IMR-90 (cell line): ENCODE data around the gene AP5B1. TPM values are rescaled to one million over a fixed set of nuclear protein-coding genes. Genes with fewer than 3 reads are reported as not detected.

ENCODE experiments used
- ATAC-seq: fragments of 200-7000 bp; cut with Tn5 transposase; 2 replicates; pipeline ENCODE4 v1.9.1; 2020; ENCODE audit warnings: low read depth, mild to moderate bottlenecking, moderate library complexity
- BruUV-seq: library from RNA; stranded (reverse); fragments of 400-500 nt; replicated peaks from 2 replicates; lab custom pipeline; 2021; lab: Mats Ljungman, UMichigan
- CTCF ChIA-PET: fragments of 300-600 bp; formaldehyde crosslinking; extraction: SDS; loops from one replicate; lab custom pipeline; 2021; ENCODE audit warnings: antibody characterized with exemption; lab: Yijun Ruan, JAX
- POLR2A ChIA-PET: fragments of 300-600 bp; sonication (Branson Sonifier 250); formaldehyde crosslinking; loops from one replicate; lab custom pipeline; 2022; ENCODE audit warnings: antibody characterized with exemption; ENCODE audit not compliant: unreplicated experiment; lab: Charles Lee
- DNase-seq: peaks from one replicate; pipeline ENCODE4 v3.0.0; 2013
- H2AFZ ChIP-seq: replicated peaks from 2 replicates; pipeline ENCODE3; 2013; ENCODE audit warnings: low read length, mild to moderate bottlenecking; ENCODE audit not compliant: poor library complexity
- H2AK5ac ChIP-seq: 2 replicates; pipeline ENCODE4 v1.6.1; 2013; ENCODE audit warnings: low read depth, low read length, inconsistent platforms
- H2AK9ac ChIP-seq: replicated peaks from 2 replicates; pipeline ENCODE3; 2013; ENCODE audit warnings: mild to moderate bottlenecking, low read depth, low read length, moderate library complexity; ENCODE audit not compliant: poor library complexity
- H2BK120ac ChIP-seq: 2 replicates; pipeline ENCODE4 v1.6.1; 2013; ENCODE audit warnings: low read depth, low read length, inconsistent platforms
- H2BK15ac ChIP-seq: 3 replicates; pipeline ENCODE4 v1.6.1; 2013; ENCODE audit warnings: low read depth, low read length, inconsistent platforms
- H2BK20ac ChIP-seq: 2 replicates; pipeline ENCODE4 v1.6.1; 2013; ENCODE audit warnings: low read depth, mild to moderate bottlenecking, inconsistent platforms, low read length, moderate library complexity
- H2BK5ac ChIP-seq: 2 replicates; pipeline ENCODE4 v1.6.1; 2013; ENCODE audit warnings: mild to moderate bottlenecking, low read depth, low read length, inconsistent platforms; ENCODE audit not compliant: poor library complexity, severe bottlenecking
- H3K14ac ChIP-seq: replicated peaks from 2 replicates; pipeline ENCODE4 v1.6.1; 2013; ENCODE audit warnings: low read depth, low read length, inconsistent platforms
- H3K18ac ChIP-seq: 2 replicates; pipeline ENCODE4 v1.6.1; 2013; ENCODE audit warnings: low read depth, low read length, control low read depth
- H3K23ac ChIP-seq: 2 replicates; pipeline ENCODE4 v1.6.1; 2013; ENCODE audit warnings: low read depth, low read length, inconsistent platforms
- H3K27ac ChIP-seq: 2 replicates; pipeline ENCODE4 v1.5.1; 2013; ENCODE audit warnings: mild to moderate bottlenecking, control low read depth, low read length; ENCODE audit not compliant: insufficient read depth
- H3K27me3 ChIP-seq: 2 replicates; pipeline ENCODE4 v1.6.1; 2013; ENCODE audit warnings: low read length; ENCODE audit not compliant: control insufficient read depth, insufficient read depth
- H3K36me3 ChIP-seq: 2 replicates; pipeline ENCODE4 v1.6.1; 2013; ENCODE audit warnings: low read length, mixed read lengths; ENCODE audit not compliant: control insufficient read depth, insufficient read depth
- H3K4ac ChIP-seq: 2 replicates; pipeline ENCODE4 v1.6.1; 2013; ENCODE audit warnings: low read depth, low read length, inconsistent platforms
- H3K4me1 ChIP-seq: 2 replicates; pipeline ENCODE4 v1.6.1; 2013; ENCODE audit warnings: low read length, mixed read lengths; ENCODE audit not compliant: control insufficient read depth, insufficient read depth
- H3K4me2 ChIP-seq: 2 replicates; pipeline ENCODE4 v1.6.1; 2013; ENCODE audit warnings: low read depth, mild to moderate bottlenecking, control low read depth, low read length, moderate library complexity
- H3K4me3 ChIP-seq: 2 replicates; pipeline ENCODE4 v1.5.1; 2013; ENCODE audit warnings: low read depth, mild to moderate bottlenecking, control low read depth, low read length, moderate library complexity; ENCODE audit not compliant: insufficient read depth
- H3K56ac ChIP-seq: 2 replicates; pipeline ENCODE4 v1.6.1; 2013; ENCODE audit warnings: low read length, inconsistent platforms; ENCODE audit not compliant: insufficient read depth; ENCODE audit errors: extremely low read depth
- H3K79me1 ChIP-seq, 2 experiments: 2 replicates each; pipeline ENCODE4 v1.6.1; 2013; ENCODE audit warnings: low read length in 2 of 2, inconsistent platforms in 1 of 2, low read depth in 1 of 2
- H3K9ac ChIP-seq: 2 replicates; pipeline ENCODE4 v1.6.1; 2013; ENCODE audit warnings: low read depth, low read length, control low read depth
- H3K9me1 ChIP-seq: 2 replicates; pipeline ENCODE4 v1.6.1; 2013; ENCODE audit warnings: low read length, inconsistent platforms; ENCODE audit not compliant: insufficient read depth
- H3K9me3 ChIP-seq: 2 replicates; pipeline ENCODE4 v1.6.1; 2013; ENCODE audit warnings: low read length; ENCODE audit not compliant: control insufficient read depth, insufficient read depth
- H4K20me1 ChIP-seq: 2 replicates; pipeline ENCODE4 v1.6.1; 2013; ENCODE audit warnings: low read length, inconsistent platforms; ENCODE audit not compliant: insufficient read depth
- H4K5ac ChIP-seq: 2 replicates; pipeline ENCODE4 v1.6.1; 2013; ENCODE audit warnings: mild to moderate bottlenecking, low read depth, low read length, control low read depth
- H4K8ac ChIP-seq, 2 experiments: 2 replicates each; pipeline ENCODE4 v1.6.1; 2013; ENCODE audit warnings: low read depth in 2 of 2, low read length in 2 of 2, control low read depth in 1 of 2, inconsistent platforms in 1 of 2
- H4K91ac ChIP-seq: 2 replicates; pipeline ENCODE4 v1.6.1; 2013; ENCODE audit warnings: low read depth, low read length, inconsistent platforms; ENCODE audit not compliant: insufficient read depth
- BHLHE40 ChIP-seq: fragments of 150-350 bp; IDR thresholded peaks from 2 replicates; pipeline ENCODE4 v1.6.1; 2016; ENCODE audit warnings: mild to moderate bottlenecking, low read depth, low read length
- CHD1 ChIP-seq: IDR thresholded peaks from 2 replicates; pipeline ENCODE4 v1.6.1; 2012; ENCODE audit warnings: low read depth, low read length, improper control_type of control experiment
- CTCF ChIP-seq: conservative IDR thresholded peaks from 2 replicates; pipeline ENCODE4 v1.5.1; 2012; ENCODE audit warnings: mild to moderate bottlenecking, low read depth, low read length, improper control_type of control experiment
- ELK1 ChIP-seq: fragments of 150-350 bp; IDR thresholded peaks from 2 replicates; pipeline ENCODE4 v1.6.1; 2016; ENCODE audit warnings: low read depth, mild to moderate bottlenecking, low read length, moderate library complexity, borderline replicate concordance
- MAFK ChIP-seq: IDR thresholded peaks from 2 replicates; pipeline ENCODE4 v1.6.1; 2012; ENCODE audit warnings: low read depth, low read length, improper control_type of control experiment
- MAZ ChIP-seq: IDR thresholded peaks from 2 replicates; pipeline ENCODE4 v1.6.1; 2012; ENCODE audit warnings: low read depth, mild to moderate bottlenecking, low read length, improper control_type of control experiment, moderate library complexity, borderline replicate concordance
- NFE2L2 ChIP-seq: fragments of 150-350 bp; IDR thresholded peaks from 2 replicates; pipeline ENCODE4 v1.6.1; 2016; ENCODE audit warnings: low read depth, mild to moderate bottlenecking, low read length
- RAD21 ChIP-seq: IDR thresholded peaks from 2 replicates; pipeline ENCODE4 v1.6.1; 2012; ENCODE audit warnings: low read length, improper control_type of control experiment
- RCOR1 ChIP-seq: IDR thresholded peaks from 2 replicates; pipeline ENCODE4 v1.6.1; 2012; ENCODE audit warnings: mild to moderate bottlenecking, low read length, improper control_type of control experiment; ENCODE audit not compliant: insufficient replicate concordance
- WGBS, 2 experiments: methylation state at CpG; one replicate each; pipeline versions ENCODE4 v1.1.5 to v1.1.7; 2013; ENCODE audit warnings: missing lambda C conversion rate in 2 of 2; ENCODE audit not compliant: insufficient read length in 1 of 2; ENCODE audit errors: extremely low coverage in 2 of 2; 5-methylcytosine and 5-hydroxymethylcytosine counted together
- dilution Hi-C: fragments of 300-500 bp; cut with HindIII; formaldehyde crosslinking; loops from one replicate; pipeline ENCODE4 v1.14.3; 2018; ENCODE audit warnings: low sequenced_read_pairs; ENCODE audit not compliant: unreplicated experiment
- in situ Hi-C: fragments of 300-500 bp; cut with MboI; formaldehyde crosslinking; loops from 3 replicates; pipeline ENCODE4 v1.14.3; 2019; ENCODE audit warnings: low sequenced_read_pairs, inconsistent platforms, mixed read lengths
- intact Hi-C: fragments of 100-400 bp; cut with micrococcal nuclease; formaldehyde crosslinking; loops from 2 replicates; pipeline ENCODE4 v1.10.0; 2022
- polyA plus RNA-seq, 3 experiments: library from polyadenylated mRNA; depleted of rRNA; stranded (reverse); fragments of >200 nt; gene quantifications; 2 replicates each; pipeline ENCODE4 v1.2.3, GENCODE V29; 2012; ENCODE audit warnings: low replicate concordance in 1 of 3
- total RNA-seq: library from RNA; depleted of rRNA; stranded (reverse); fragments of >200 nt; gene quantifications from 2 replicates; pipeline ENCODE4 v1.2.3, GENCODE V29; 2012

AP5B1 gene
- total and polyA plus RNA-seq, 2 of the 4 experiments (the other 2 are of a cell fraction) = 2.5 to 5.0 TPM

GRCh38 chr11:65803797-65804492 is 23.2 kb upstream of the AP5B1 start:
- H4K5ac ChIP-seq = no peak overlapping the region
- H3K4ac ChIP-seq = no peak overlapping the region
- no peaks in the 10 kb centered on the region for H3K9me3 ChIP-seq
- H3K4me1 ChIP-seq = no peaks in the 10 kb centered on the region
- intact Hi-C loops = no loop called here
- H3K27me3 ChIP-seq = peaks cover 44% of the 10 kb centered on the region
- dilution Hi-C loops = no loop called here
- H3K14ac ChIP-seq = no peak overlapping the region
- TF ChIP-seq CHD1 = no peak
- TF ChIP-seq BHLHE40 = no peak
- no peak for TF ChIP-seq ELK1
- no peak for TF ChIP-seq MAZ
- no peak for TF ChIP-seq RAD21
- no peak for TF ChIP-seq NFE2L2
- no peak for TF ChIP-seq CTCF
- no peak for TF ChIP-seq RCOR1
- no peak for TF ChIP-seq MAFK
- POLR2A ChIA-PET = no interaction called here
- H3K18ac ChIP-seq = no peak overlapping the region
- no peak overlapping the region for H2BK5ac ChIP-seq
- H2AFZ ChIP-seq = no peak overlapping the region
- H4K91ac ChIP-seq = no peak overlapping the region
- no peak overlapping the region for H3K9ac ChIP-seq
- H3K36me3 ChIP-seq = no peaks in the 10 kb centered on the region
- no peaks in the 10 kb centered on the region for H3K79me1 ChIP-seq
- no peak overlapping the region for H2BK20ac ChIP-seq
- no peak overlapping the region for H2BK15ac ChIP-seq
- H3K23ac ChIP-seq = no peak overlapping the region
- CTCF ChIA-PET = no interaction called here
- in situ Hi-C loops = no loop called here
- H4K20me1 ChIP-seq = no peaks in the 10 kb centered on the region
- peak overlapping the region; percentile 24 for H2AK9ac ChIP-seq
- no peak overlapping the region for H3K4me3 ChIP-seq
- no peak overlapping the region for H2AK5ac ChIP-seq
- DNase-seq = no peak
- no peak overlapping the region for H3K27ac ChIP-seq
- H4K8ac ChIP-seq = no peak overlapping the region
- no peaks in the 10 kb centered on the region for H3K9me1 ChIP-seq
- 70% methylated on average over 2 of the region's 21 CpGs; no CpG with 5 or more reads in 1 of the 2 experiments for WGBS, 2 experiments
- H2BK120ac ChIP-seq = no peak overlapping the region
- no peak for ATAC-seq
- no peak overlapping the region for H3K4me2 ChIP-seq
- no peak overlapping the region for H3K56ac ChIP-seq
- BruUV-seq = no TSS peak
